SK-N-MC (cell line): ENCODE data around the gene AKAP13.

Source experiments
- DNase-seq: peaks from one replicate; pipeline ENCODE4 v3.0.0-alpha.2; 2011; ENCODE audit warnings: low read depth, low spot score
- H3K27ac ChIP-seq: fragments of 200-600 bp; sonication (generic); 2 replicates; pipeline ENCODE4 v1.5.1; 2016; ENCODE audit warnings: mixed run types
- H3K36me3 ChIP-seq: fragments of 200-600 bp; sonication (generic); 2 replicates; pipeline ENCODE4 v1.6.1; 2017; ENCODE audit warnings: antibody characterized with exemption, low read length, mixed read lengths; ENCODE audit not compliant: insufficient read depth
- H3K4me3 ChIP-seq: fragments of 200-600 bp; sonication (generic); 2 replicates; pipeline ENCODE4 v1.5.1; 2016
- H3K9ac ChIP-seq: fragments of 200-600 bp; sonication (generic); 2 replicates; pipeline ENCODE4 v1.8.0; 2017; ENCODE audit warnings: mixed run types, mixed read lengths; ENCODE audit not compliant: insufficient read length
- H3K9me3 ChIP-seq: fragments of 200-600 bp; sonication (generic); 2 replicates; pipeline ENCODE4 v1.6.1; 2017; ENCODE audit warnings: low read depth, mild to moderate bottlenecking, antibody characterized with exemption, low read length, moderate library complexity, mixed read lengths
- EZH2 ChIP-seq: fragments of 200-600 bp; sonication (generic); IDR thresholded peaks from one replicate; pipeline ENCODE4 v1.6.1; 2017; ENCODE audit warnings: antibody characterized with exemption
- FOXP2 ChIP-seq: optimal IDR thresholded peaks from 2 replicates; pipeline ENCODE3; 2011; ENCODE audit warnings: mild to moderate bottlenecking, moderate library complexity; ENCODE audit not compliant: insufficient read depth; ENCODE audit errors: extremely low read length, control extremely low read depth
- POLR2AphosphoS5 ChIP-seq: IDR thresholded peaks from 2 replicates; pipeline ENCODE4 v1.6.1; 2012; ENCODE audit warnings: mild to moderate bottlenecking, low read depth, low read length, borderline replicate concordance

AKAP13 gene

GRCh38 chr15:85620690-85621049, 240.3 kb downstream of the AKAP13 start:
- Histone ChIP-seq H3K36me3 (no peaks in the 10 kb centered on the region), H3K27ac (no peak overlapping the region), H3K4me3 (0 out of 2 replicates have a peak overlapping the region, but pooled peaks have one; percentile 13), H3K9me3 (no peaks in the 10 kb centered on the region), H3K9ac (no peak overlapping the region)
- TF ChIP-seq EZH2: no peak
- no peak for TF ChIP-seq FOXP2
- TF ChIP-seq POLR2AphosphoS5: no peak
- DNase-seq: no peak

GRCh38 chr15:85621094-85621493, 240.7 kb downstream of the AKAP13 start:
- no peaks in the 10 kb centered on the region for H3K36me3 ChIP-seq
- no peak overlapping the region for H3K27ac ChIP-seq
- TF ChIP-seq EZH2 (no peak), FOXP2 (no peak), POLR2AphosphoS5 (no peak)
- no peak for DNase-seq
- H3K9me3 ChIP-seq: no peaks in the 10 kb centered on the region
- no peak overlapping the region for H3K9ac ChIP-seq
- H3K4me3 ChIP-seq: no peak overlapping the region

GRCh38 chr15:85622221-85622831, 241.9 kb downstream of the AKAP13 start:
- no peak overlapping the region for H3K27ac ChIP-seq
- no peak for DNase-seq
- no peak overlapping the region for H3K9ac ChIP-seq
- TF ChIP-seq POLR2AphosphoS5: no peak
- TF ChIP-seq EZH2: no peak
- no peak for TF ChIP-seq FOXP2
- no peaks in the 10 kb centered on the region for H3K36me3 ChIP-seq
- no peak overlapping the region for H3K4me3 ChIP-seq
- H3K9me3 ChIP-seq: no peaks in the 10 kb centered on the region

- Histone ChIP-seq H3K4me3 (no peak overlapping the region), H3K27ac (no peak overlapping the region)
- DNase-seq: no peak
Observed at GRCh38 chr15:85623315-85624049, 243.1 kb downstream of the AKAP13 start.

GRCh38 chr15:85624291-85624801, 243.9 kb downstream of the AKAP13 start:
- no peak for DNase-seq
- H3K27ac ChIP-seq: no peak overlapping the region
- H3K36me3 ChIP-seq: no peaks in the 10 kb centered on the region
- H3K4me3 ChIP-seq: no peak overlapping the region
- TF ChIP-seq FOXP2 (no peak), POLR2AphosphoS5 (no peak), EZH2 (no peak)
- H3K9me3 ChIP-seq: no peaks in the 10 kb centered on the region
- no peak overlapping the region for H3K9ac ChIP-seq

More at GRCh38 chr15:85623315-85624049, 243.1 kb downstream of the AKAP13 start:
- no peak overlapping the region for H3K9ac ChIP-seq
- no peaks in the 10 kb centered on the region for H3K9me3 ChIP-seq
- TF ChIP-seq EZH2: no peak
- TF ChIP-seq POLR2AphosphoS5: no peak
- no peak for TF ChIP-seq FOXP2
- H3K36me3 ChIP-seq: no peaks in the 10 kb centered on the region

GRCh38 chr15:85625166-85625830, 244.9 kb downstream of the AKAP13 start:
- Histone ChIP-seq H3K9ac (no peak overlapping the region), H3K9me3 (no peaks in the 10 kb centered on the region), H3K27ac (no peak overlapping the region), H3K36me3 (no peaks in the 10 kb centered on the region), H3K4me3 (no peak overlapping the region)
- TF ChIP-seq POLR2AphosphoS5 (no peak), EZH2 (no peak), FOXP2 (no peak)
- DNase-seq: no peak

- TF ChIP-seq EZH2 (no peak), POLR2AphosphoS5 (no peak), FOXP2 (no peak)
- Histone ChIP-seq H3K9ac (no peak overlapping the region), H3K4me3 (no peak overlapping the region), H3K9me3 (no peaks in the 10 kb centered on the region), H3K36me3 (no peaks in the 10 kb centered on the region), H3K27ac (no peak overlapping the region)
- no peak for DNase-seq
Observed at GRCh38 chr15:85625856-85626255, 245.5 kb downstream of the AKAP13 start.

GRCh38 chr15:85627213-85627935, 247.0 kb downstream of the AKAP13 start:
- no peak for TF ChIP-seq POLR2AphosphoS5
- no peak for TF ChIP-seq EZH2
- TF ChIP-seq FOXP2: no peak
- Histone ChIP-seq H3K4me3 (no peak overlapping the region), H3K9ac (no peak overlapping the region), H3K9me3 (no peaks in the 10 kb centered on the region), H3K27ac (no peak overlapping the region), H3K36me3 (no peaks in the 10 kb centered on the region)
- DNase-seq: no peak
